HG02610 (cell line): ENCODE measurements around the gene NAT9.

ENCODE experiments used
- ATAC-seq: cut with Tn5 transposase; IDR thresholded peaks from one replicate; pipeline ENCODE4 v1.9.1; 2021; ENCODE audit warnings: mild to moderate bottlenecking, moderate library complexity; ENCODE audit not compliant: unreplicated experiment

Gene NAT9

DNA sequence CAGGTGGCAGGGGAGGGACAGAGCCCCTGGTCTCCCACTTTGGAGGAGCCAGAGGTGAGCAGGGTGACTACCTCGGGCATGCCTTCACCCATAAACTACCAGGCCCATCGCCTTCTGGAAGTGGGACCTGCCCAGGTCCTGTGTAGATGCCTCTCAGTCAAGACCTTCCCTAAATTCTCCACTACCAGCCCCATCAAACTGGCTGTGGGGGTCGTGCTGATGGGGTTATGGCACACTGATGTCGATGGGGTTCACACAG is 44.9 kb downstream of the NAT9 start:
- no peak for ATAC-seq

DNA sequence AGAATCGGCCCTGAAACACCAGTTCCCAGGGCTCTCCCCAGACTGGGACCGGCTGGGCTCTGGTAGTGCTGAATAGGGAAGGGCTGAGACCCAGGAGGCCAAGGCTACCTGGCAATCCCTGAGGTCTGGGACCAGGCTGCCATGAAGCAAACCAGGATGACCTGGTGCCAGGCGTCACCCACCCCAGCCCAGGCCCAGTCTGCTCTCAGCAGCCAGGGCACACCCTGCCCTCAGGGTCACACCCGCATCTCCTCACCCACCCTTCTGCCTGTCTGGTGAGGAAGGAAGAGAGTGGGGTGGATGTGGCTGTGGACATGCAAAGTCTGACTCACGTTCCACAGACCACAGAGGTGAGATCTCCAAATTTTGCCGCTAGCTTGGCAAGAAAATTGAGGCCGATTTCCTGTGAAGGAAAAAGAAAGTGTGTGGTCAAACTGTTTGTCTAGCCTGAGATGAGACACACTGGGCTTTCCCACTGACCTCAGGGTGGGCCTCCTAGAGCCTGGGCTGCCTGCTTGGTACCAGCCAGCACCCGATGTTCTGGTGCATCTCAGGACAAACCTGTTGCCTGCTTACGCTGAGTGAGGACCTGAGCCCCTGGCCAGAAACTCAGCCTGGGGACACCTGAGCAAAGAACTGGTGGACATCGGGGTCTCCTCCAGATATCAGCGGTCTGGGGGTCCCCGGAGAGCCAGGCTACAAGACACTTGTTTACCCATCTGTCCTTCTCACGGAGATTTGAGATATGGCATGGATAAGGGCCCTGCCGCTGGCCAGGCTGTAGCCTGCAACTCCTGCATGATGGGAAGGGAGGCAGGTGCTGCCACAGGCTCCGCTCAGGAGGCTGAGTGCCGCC is 45.4 kb downstream of the NAT9 start:
- peak; percentile 48 for ATAC-seq

DNA sequence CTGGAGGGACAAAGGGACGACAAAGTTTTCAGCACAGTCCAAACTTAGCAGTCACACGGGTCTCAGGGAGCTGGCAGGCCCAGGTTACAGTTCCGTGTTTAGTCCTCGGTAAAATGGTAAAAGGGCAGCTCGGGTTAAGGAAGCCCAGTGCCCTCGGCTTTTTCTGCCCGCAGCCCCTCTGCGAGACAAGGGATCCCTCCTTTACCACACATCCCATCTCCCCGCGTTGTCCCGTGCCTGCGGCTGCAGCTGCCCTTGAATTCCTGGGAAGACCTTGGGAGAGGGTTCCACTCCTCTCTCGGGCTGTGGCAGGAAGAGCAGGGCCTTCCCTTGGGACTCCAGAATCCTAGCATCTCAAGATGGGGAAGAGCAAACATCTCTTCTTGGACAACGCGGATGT is 46.3 kb downstream of the NAT9 start:
- ATAC-seq: no peak

DNA sequence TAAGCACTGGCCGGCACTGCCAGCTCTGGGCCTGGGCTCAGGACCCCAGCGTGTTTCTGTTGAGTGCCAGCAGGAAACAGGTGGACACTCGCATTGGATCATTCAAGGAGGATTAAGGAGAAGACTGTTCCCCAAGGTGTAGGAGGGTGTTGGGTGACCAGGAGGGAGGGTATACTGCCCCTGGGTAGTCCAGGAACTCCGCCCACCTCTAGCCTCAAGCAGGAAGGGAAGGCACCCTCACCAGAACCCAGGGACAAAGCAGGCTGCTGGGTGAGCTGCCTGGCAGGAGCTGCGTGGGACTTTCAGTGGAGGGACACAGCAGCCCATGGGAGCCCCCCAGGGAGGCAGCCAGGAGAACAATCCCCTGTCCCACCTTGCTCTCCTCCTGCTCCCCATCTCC is 46.8 kb downstream of the NAT9 start:
- ATAC-seq: no peak

DNA sequence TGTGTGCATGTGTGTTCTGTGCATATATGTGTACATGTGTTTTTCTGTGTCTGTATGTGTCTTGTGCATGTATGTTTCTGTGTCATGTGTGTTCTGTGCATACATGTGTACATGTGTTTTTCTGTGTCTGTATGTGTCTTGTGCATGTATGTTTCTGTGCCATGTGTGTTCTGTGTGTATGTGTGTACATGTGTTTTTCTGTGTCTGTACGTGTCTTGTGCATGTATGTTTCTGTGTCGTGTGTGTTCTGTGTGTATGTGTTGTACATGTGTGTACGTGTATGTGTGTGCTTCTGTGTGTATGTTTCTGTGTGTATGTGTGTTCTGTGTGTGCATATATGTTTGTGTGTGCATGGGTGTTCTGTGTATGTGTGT is 47.5 kb downstream of the NAT9 start:
- ATAC-seq: no peak

DNA sequence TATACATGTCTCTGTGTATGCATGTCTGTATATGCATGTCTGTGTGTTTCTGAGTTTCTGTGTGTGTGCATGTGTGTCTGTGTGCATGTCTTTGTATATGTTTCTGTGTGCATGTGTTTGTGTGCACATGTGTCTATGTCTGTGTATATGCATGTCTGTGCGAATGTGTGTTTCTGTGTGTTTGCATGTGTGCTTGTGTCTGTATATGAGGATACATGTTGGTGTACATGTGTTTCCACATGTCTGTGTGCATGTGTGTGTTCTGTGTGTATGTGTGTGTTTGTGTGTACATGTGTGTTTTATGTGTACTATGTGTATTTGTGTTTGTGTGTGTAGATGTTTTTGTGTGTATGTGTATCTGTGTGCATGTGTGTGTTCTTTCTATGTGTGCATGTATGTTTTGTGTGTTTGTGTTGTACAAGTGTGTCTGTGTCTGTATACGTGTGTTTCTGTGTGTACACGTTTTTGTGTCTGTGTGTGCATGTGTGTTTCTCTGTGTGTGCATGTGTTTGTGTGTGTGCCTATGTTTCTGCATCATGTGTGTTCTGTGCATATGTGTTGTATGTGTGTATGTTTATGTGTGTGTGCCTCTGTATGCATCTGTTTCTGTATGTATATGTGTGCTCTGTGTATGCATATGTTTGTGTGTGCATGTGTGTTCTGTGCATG is 48.0 kb downstream of the NAT9 start:
- no peak for ATAC-seq

DNA sequence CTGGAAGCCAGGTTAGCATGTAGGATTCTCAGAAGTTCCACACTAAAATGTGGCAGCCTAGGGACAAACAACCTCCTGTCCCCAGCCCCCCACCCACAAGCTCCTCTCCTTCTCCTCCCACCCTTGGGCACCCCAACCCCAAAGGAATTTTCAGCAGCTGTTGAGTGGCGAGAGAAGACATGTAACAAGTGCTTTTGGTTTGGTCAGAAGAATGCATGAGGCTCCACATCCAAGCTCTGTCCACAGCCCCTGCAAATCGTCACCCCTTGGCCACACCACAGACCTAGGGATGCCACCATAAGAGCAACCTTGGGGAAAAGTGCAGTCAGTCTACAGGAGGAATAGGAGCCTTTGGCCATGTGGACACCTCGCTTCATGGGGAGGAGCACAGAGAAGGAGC is 51.0 kb downstream of the NAT9 start:
- no peak for ATAC-seq

DNA sequence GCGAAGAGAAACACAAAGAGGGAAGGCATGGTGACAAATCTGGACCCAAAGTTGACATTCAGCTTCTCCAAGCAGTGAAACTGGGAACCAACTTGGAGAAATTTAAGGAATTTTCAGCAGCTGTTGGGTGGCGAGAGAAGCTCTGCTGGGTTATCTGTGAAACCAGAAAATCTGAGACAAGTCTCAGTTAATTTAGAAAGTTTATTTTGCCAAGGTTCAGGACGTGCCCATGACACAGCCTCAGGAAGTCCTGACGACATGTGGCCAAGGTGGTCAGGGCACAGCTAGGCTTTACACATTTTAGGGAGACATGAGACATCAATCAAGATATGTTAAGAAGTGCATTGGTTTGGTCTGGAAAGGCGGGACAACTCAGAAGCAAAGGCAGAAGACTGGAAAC is 52.3 kb downstream of the NAT9 start:
- ATAC-seq: no peak

DNA sequence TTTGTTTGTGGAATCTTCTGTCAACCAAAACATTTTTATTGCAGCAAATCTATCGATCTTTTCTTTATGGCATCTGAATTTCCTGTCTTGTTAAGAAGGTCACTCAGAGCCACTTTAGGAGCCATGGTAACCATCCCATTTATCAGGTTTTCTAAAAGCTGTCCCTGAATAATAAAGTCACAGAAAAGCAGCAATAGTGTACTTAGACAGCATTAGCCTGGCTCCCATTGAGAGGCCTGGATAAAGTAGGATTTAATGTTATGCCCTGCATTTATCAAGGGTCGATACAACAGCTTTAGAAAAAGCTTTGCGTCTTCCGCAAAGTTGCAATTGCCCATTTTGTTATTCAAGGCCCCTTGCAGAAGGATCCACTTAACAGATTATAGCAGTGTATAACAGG is 53.4 kb downstream of the NAT9 start:
- no peak for ATAC-seq
